Ovary (tissue), 9 donors: ENCODE measurements around the gene TOP3A. TPM values are rescaled to one million over a fixed set of nuclear protein-coding genes. Genes with fewer than 3 reads are reported as not detected.

Experiments
- DNase-seq, 5 donors: peaks; one replicate each; pipeline ENCODE4 v3.0.0-alpha.2; 2019 to 2020
- H3K27ac ChIP-seq, 2 donors: fragments of 200-600 bp; one replicate each; pipeline versions ENCODE4 v1.5.1 to v1.8.0; 2019 to 2022
- H3K27me3 ChIP-seq: fragments of 200-600 bp; one replicate; pipeline ENCODE4 v1.8.0; 2022
- H3K36me3 ChIP-seq: fragments of 200-600 bp; sonication (generic); one replicate; pipeline ENCODE4 v1.5.1; 2019
- H3K4me1 ChIP-seq: one replicate; pipeline ENCODE4 v1.8.1; 2013; ENCODE audit warnings: mild to moderate bottlenecking, moderate library complexity; ENCODE audit not compliant: insufficient read depth
- H3K4me3 ChIP-seq: fragments of 200-600 bp; sonication (generic); one replicate; pipeline ENCODE4 v1.5.1; 2017
- H3K9me3 ChIP-seq, 2 donors: fragments of 200-600 bp in 1 of 2; sonication (generic) in 1 of 2; one replicate each; pipeline versions ENCODE4 v1.5.1 to v1.8.1; 2013 to 2019; ENCODE audit warnings: mild to moderate bottlenecking in 1 of 2, moderate library complexity in 1 of 2
- EP300 ChIP-seq: sonication (generic); formaldehyde crosslinking; IDR thresholded peaks from one replicate; pipeline ENCODE4 v1.6.1; 2017; ENCODE audit warnings: antibody characterized with exemption
- POLR2A ChIP-seq: fragments of 450-650 bp; IDR thresholded peaks from one replicate; pipeline ENCODE4 v1.6.1; 2017; ENCODE audit warnings: antibody characterized with exemption, mild to moderate bottlenecking, moderate library complexity
- WGBS, 3 donors: extraction: QIAGEN DNeasy Blood & Tissue Kit in 1 of 3; methylation state at CpG; one replicate each; pipeline versions ENCODE4 v1.1.5 to v1.1.7; 2013 to 2017; 5-methylcytosine and 5-hydroxymethylcytosine counted together
- intact Hi-C, 4 donors: fragments of 100-400 bp; cut with DNase I; formaldehyde crosslinking; loops; one replicate each; pipeline versions ENCODE4 v1.11.0 to v1.15.1; 2022 to 2023
- polyA plus RNA-seq, 2 donors: library from polyadenylated mRNA; stranded (reverse); fragments of 200-250 nt in 1 of 2; fragments of 350-450 nt in 1 of 2; fragmentation: Illumina TruSeq in 1 of 2; extraction: RNeasy Lipid Tissue Mini Kit (QIAGEN cat#74804) in 1 of 2; gene quantifications; one replicate each; pipeline ENCODE4 v1.2.3, GENCODE V29; 2013 to 2014
- total RNA-seq, 7 donors: library from RNA; depleted of rRNA in 2 of 7; stranded (reverse); fragments of >200 nt in 2 of 7; fragmentation: NEBNext Ultra II Directional in 3 of 7; extraction: Animal tissue kit (Norgen Biotek cat#: 25700) in 3 of 7; gene quantifications; one replicate each; pipeline versions ENCODE4 v1.1.0 to v1.2.4, GENCODE V29; 2016 to 2023
- TF ChIP-seq, protein P1 (sequence below), 3 donors: fragments of 450-650 bp in 2 of 3; fragments of 200-600 bp in 1 of 3; IDR thresholded peaks; one replicate each; pipeline versions ENCODE4 v1.5.1 to v1.8.0; 2016 to 2022; ENCODE audit warnings: antibody characterized with exemption in 3 of 3, mild to moderate bottlenecking in 1 of 3
- donor health status: DM: no; HTN: no; CAD: no; lungs with moderate emphysema.
- donor health status: DM: no; HTN: no; CAD: no.
- donor health status: Bipolar disorder and iron deficiency.
- donor health status: DM: yes; HTN: yes; CAD: no.
- donor health status: DM: no; HTN: no; CAD: no.
- donor health status: DM: yes; HTN: yes; CAD: no.

The TOP3A gene
- total and polyA plus RNA-seq, 9 donors, result 12.6 to 35.7 (median 21.3) TPM

DNA sequence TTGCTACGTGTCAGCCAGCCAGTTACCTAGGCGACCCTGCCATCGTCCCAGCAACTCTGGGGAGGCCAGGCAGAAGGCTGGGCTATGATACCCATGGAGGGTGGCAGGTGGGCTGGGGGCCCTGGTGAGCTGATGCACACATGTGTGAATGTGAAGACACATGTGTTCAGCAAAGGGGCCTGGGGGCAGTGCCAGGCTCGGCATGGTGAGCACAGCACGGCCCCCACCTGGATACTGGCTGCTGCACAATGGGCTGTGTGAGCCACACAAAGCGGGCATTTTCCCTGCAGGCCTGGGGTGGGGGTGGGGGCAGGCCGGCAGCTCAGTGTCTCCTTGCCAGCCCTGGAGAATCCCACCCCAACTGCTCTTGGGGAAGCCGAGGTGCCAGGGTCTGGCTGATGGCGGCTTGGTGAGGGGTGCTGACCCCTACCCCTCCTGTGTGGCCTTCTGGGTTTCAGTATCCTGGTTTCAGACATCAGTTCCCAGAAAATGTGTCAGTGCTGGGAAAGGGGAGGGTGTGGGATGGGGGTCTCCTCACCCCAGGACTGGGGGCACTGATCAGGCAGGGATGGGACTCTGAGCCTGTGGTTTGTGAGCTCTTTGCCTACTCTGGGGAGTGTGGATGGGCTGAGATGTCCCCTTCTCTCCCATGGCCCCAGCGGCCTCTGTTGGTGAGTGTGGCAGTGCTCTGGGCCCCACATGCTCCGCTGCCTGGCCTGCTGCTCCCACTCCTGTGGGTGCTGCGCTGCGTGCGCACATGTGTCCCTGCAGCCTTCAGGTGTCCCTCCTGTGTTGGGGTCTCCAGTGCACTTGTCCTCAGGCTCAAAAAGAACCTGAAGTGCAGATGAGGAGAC, 84.3 kb downstream of the TOP3A start:
- no peak for DNase-seq
- Histone ChIP-seq H3K36me3 (no peaks in the 10 kb centered on the region), H3K27ac (no peak overlapping the region), H3K4me1 (peaks cover 3% of the 10 kb centered on the region), H3K9me3 (no peaks in the 10 kb centered on the region), H3K4me3 (no peak overlapping the region), H3K27me3 (no peaks in the 10 kb centered on the region)
- intact Hi-C loops, result no loop called here
- no peak for TF ChIP-seq EP300
- TF ChIP-seq, protein P1, sequence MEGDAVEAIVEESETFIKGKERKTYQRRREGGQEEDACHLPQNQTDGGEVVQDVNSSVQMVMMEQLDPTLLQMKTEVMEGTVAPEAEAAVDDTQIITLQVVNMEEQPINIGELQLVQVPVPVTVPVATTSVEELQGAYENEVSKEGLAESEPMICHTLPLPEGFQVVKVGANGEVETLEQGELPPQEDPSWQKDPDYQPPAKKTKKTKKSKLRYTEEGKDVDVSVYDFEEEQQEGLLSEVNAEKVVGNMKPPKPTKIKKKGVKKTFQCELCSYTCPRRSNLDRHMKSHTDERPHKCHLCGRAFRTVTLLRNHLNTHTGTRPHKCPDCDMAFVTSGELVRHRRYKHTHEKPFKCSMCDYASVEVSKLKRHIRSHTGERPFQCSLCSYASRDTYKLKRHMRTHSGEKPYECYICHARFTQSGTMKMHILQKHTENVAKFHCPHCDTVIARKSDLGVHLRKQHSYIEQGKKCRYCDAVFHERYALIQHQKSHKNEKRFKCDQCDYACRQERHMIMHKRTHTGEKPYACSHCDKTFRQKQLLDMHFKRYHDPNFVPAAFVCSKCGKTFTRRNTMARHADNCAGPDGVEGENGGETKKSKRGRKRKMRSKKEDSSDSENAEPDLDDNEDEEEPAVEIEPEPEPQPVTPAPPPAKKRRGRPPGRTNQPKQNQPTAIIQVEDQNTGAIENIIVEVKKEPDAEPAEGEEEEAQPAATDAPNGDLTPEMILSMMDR (IDR thresholded peaks at IDR 0.05), result no peak
- TF ChIP-seq POLR2A, result no peak
- WGBS, 3 donors, result 73 to 84% (median 83%) methylated on average over 11 to 14 of the region's 14 CpGs

DNA sequence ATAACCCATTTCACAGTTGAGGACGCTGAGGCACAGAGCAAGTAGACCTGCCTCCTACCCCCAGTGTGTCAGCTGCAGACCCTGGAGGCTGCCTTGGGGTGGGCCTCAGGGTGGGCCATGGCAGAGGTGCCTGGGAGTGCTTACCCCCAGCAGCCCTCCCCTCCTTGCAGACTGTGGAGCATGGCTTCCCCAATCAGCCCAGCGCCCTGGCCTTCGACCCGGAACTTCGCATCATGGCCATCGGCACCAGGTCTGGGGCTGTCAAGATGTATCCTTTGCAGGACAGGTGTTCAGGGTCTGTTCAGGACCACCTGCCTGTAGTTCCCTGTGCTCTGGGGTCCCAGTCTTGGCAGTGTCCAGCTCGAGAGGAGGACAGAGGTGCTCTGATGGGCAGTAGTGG, 85.0 kb downstream of the TOP3A start:
- peaks cover 3% of the 10 kb centered on the region for H3K4me1 ChIP-seq
- H3K27ac ChIP-seq, result no peak overlapping the region
- H3K27me3 ChIP-seq, result no peaks in the 10 kb centered on the region
- H3K4me3 ChIP-seq, result no peak overlapping the region
- intact Hi-C loops, result loop anchor here in 1 of 4 donors (5.0 to 10.0 kb wide), 2 partner anchors 42 to 75 kb away; no protein-coding TSS in a partner anchor
- no peak for TF ChIP-seq POLR2A
- TF ChIP-seq, protein P1 (IDR thresholded peaks at IDR 0.05), result no peak
- TF ChIP-seq EP300, result no peak
- no peaks in the 10 kb centered on the region for H3K9me3 ChIP-seq
- no peak for DNase-seq
- H3K36me3 ChIP-seq, result no peaks in the 10 kb centered on the region
- 87 to 90% (median 88%) methylated on average over 7 of the region's 7 CpGs for WGBS, 3 donors

DNA sequence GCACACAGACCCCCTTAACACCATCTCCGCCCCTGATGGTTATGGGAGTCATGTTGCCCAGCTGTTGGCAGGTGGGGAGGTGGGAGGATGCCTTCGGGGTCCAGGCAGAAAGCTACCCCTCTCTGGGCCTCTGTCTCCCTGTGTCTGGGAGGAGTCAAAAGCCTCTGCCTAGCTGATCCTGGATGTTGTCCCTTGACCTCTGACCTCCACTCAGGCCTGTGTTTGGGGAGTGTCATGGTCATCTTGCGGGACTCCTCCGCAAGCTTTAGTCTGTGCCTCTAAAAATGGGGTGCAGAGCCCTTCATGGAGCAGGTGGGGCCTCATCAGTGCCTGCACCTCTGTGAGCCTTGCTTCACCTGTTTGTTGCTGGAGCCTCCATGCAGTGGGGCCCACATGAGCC, 85.5 kb downstream of the TOP3A start:
- intact Hi-C loops, result loop anchor here in 1 of 4 donors (5.0 to 10.0 kb wide), 2 partner anchors 42 to 74 kb away; no protein-coding TSS in a partner anchor
- Histone ChIP-seq H3K27me3 (no peaks in the 10 kb centered on the region), H3K4me1 (peaks cover 3% of the 10 kb centered on the region), H3K4me3 (no peak overlapping the region), H3K36me3 (no peaks in the 10 kb centered on the region), H3K27ac (no peak overlapping the region), H3K9me3 (no peaks in the 10 kb centered on the region)
- DNase-seq, result no peak
- TF ChIP-seq, protein P1 (IDR thresholded peaks at IDR 0.05), result no peak
- TF ChIP-seq EP300, result no peak
- TF ChIP-seq POLR2A, result no peak
- 67 to 75% (median 71%) methylated on average over 3 to 4 of the region's 4 CpGs for WGBS, 3 donors

DNA sequence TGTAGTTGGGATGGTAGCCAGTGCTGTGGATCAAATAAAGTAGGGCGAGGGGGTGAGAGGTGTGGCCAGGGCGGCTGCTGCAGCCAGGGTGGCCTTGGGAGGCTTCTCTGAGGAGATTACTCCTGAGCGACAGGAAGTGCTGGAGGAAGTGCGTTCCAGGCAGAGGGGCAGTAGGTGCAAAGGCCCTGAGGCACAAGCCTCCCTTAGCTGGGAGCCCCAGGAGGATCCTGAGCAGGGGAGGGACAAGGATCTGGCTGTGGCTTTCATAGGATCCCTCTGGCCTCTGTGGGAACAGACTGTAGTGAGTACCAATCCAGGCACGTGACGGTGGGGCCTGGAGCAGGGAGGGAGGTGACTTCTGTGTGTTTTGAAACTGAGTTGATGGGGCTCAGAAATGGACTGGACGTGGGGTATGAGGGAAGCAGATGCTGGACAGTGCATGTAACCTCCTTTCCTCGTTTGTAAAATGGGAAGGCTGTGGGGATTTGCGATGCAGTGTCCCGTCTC, 86.6 kb downstream of the TOP3A start:
- Histone ChIP-seq H3K4me1 (peaks cover 3% of the 10 kb centered on the region), H3K9me3 (no peaks in the 10 kb centered on the region), H3K27me3 (no peaks in the 10 kb centered on the region), H3K27ac (no peak overlapping the region), H3K4me3 (no peak overlapping the region), H3K36me3 (no peaks in the 10 kb centered on the region)
- TF ChIP-seq POLR2A, result no peak
- TF ChIP-seq EP300, result no peak
- TF ChIP-seq, protein P1 (IDR thresholded peaks at IDR 0.05), result no peak
- 76 to 88% (median 83%) methylated on average over 10 of the region's 10 CpGs for WGBS, 3 donors
- intact Hi-C loops, result loop anchor here in 1 of 4 donors (5.0 to 10.0 kb wide), 2 partner anchors 41 to 73 kb away; no protein-coding TSS in a partner anchor
- DNase-seq, result no peak
